Hepatocyte (in vitro differentiated cells): ENCODE results near the gene SLC34A3.

ENCODE experiments used
- EZH2 ChIP-seq: fragments of 200-600 bp; sonication (generic); IDR thresholded peaks from 2 replicates; pipeline ENCODE4 v1.6.1; 2016; ENCODE audit warnings: antibody characterized with exemption, mild to moderate bottlenecking, borderline replicate concordance
- TF ChIP-seq, protein P1 (sequence below): fragments of 200-600 bp; sonication (generic); IDR thresholded peaks from 2 replicates; pipeline ENCODE4 v1.5.1; 2016; ENCODE audit warnings: antibody characterized with exemption, mild to moderate bottlenecking; ENCODE audit not compliant: poor library complexity

DNA sequence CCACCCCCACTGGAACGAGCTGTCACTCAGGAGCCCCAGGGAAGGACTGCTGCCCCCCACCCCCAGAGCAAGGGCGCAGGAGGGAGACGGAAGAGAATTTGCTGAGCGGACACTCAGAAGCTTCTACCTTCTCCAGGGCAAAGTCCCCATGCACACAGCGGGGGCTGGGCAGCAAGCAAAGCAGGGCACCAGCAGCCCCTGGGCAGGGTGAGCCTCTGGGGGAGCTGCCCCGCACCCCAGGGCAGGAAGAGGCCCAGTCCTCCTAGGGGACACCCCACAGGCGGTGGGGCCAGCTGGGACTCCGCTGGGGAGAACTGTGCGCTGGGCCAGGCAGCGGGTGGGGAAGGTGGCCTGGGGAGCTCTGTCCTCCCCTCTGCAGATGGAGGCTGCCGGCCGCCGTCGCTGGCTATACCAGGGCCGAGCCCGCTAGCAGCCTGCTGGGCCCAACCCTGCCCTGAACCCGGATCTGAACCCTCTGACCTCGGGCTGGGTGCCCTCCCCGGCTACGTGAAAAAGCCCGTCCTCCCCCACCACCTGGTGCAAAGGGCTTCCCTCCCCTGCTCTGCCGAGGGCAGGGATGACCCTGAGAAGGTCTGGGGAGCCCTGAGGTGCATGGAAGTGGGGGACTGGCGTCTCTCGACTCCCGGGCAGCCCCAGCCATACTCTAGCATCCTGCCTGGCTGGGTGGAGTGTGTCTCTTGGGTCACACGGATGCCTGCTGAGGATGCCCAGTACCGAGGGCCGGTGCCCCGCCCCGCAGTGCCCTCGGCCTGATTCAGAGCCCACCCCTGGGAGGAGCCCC lies 597 bp upstream of the SLC34A3 start:
- TF ChIP-seq, protein P1, sequence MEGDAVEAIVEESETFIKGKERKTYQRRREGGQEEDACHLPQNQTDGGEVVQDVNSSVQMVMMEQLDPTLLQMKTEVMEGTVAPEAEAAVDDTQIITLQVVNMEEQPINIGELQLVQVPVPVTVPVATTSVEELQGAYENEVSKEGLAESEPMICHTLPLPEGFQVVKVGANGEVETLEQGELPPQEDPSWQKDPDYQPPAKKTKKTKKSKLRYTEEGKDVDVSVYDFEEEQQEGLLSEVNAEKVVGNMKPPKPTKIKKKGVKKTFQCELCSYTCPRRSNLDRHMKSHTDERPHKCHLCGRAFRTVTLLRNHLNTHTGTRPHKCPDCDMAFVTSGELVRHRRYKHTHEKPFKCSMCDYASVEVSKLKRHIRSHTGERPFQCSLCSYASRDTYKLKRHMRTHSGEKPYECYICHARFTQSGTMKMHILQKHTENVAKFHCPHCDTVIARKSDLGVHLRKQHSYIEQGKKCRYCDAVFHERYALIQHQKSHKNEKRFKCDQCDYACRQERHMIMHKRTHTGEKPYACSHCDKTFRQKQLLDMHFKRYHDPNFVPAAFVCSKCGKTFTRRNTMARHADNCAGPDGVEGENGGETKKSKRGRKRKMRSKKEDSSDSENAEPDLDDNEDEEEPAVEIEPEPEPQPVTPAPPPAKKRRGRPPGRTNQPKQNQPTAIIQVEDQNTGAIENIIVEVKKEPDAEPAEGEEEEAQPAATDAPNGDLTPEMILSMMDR = no peak
- no peak for TF ChIP-seq EZH2
